HG03460 (cell line): ENCODE results near the gene ATF7IP2.

Experiments used
- ATAC-seq: cut with Tn5 transposase; IDR thresholded peaks from one replicate; pipeline ENCODE4 v1.9.1; 2021; ENCODE audit not compliant: unreplicated experiment

ATF7IP2 gene

DNA sequence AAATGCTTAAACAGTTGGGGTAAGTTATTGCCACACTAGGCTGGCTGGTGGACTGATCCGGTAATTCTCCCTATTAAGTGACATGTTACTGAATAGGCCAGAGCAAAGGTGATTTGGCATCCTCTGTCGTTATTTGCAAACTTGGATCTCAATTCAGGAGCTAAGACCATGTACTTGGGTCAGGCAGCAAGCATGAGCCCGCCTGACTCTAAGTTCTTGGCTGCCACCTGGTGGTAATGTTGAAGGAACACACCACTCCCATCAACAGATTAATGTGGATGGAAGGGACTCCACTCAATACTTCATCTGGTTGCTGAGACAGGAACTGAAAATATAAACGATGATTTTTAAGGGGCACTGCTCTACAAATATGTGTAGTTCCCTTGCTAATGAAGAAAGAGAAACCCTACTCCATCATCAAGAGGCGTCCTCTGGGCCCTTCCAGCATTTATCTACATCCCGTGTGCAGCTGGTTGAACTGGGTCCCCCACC is 123.7 kb downstream of the ATF7IP2 start:
- peak; percentile 84 for ATAC-seq

DNA sequence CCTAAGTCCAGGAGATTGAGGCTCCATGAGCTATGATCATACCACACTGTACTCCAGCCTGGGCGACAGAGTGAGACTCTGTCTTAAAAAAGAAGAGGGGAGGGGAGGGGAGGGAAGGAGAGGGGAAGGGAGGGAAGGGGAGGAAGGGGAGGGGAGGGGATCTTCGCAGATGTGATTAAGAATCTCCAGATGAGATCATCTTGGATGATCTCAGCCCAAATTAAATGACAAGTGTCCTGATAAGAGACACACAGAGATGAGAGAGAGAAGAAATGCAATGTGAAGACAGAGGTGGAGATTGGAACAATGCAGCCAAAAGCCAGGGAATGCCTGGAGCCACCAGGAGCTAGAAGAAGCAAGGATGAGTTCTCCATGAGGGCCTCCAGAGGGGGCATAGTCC is 124.4 kb downstream of the ATF7IP2 start:
- ATAC-seq = no peak

GRCh38 chr16:10511829-10512228 is 126.0 kb downstream of the ATF7IP2 start:
- no peak for ATAC-seq

DNA sequence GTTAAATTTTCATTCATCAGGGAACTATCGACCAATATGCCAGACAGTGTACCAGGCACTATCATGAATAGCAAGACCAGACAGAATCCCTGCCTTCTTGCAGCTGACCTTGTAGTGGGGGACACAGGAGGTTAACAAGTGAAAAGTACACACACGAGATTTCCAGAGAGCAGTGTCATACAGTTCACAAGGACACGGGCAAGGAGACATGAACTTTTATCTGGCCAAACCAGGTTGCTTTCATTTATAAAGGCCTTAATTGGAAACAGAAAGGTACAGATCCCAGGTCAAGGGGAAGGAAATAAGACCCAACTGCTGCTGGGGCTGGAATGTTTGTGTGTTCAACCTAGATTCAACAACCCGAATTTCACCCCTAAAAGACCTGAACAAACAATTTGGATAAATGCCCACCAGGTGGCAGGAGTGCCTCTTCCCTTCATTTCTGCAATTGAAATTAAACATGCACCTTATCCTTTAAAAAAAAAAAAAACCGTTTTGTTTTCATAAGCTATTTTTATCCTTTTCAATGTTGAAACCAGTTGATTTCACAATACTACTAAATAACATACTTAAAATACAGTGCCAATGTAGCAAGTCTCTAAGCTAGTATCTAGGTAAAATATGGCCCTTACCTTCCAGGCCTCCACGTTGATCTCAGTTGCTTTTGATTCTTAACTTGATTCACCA is 128.7 kb downstream of the ATF7IP2 start:
- ATAC-seq = no peak

DNA sequence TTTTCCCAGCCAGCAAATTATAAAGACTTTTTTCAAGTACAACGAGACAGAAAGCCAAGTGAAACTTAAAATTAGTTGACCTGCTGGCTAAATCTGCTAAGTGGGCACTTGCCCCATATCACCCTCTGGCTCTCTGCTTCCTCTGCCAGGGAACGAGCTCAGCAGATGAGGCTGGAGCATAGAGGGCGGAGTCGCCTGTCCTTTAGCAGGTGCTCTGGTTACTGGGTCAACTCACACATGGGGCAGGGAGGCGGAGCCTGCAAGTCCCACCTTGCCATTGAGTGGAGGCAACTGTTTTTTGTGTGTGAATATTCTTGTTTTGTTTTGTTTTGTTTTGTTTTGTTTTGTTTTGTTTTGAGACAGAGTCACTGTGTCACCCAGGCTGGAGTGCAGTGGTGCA is 132.0 kb downstream of the ATF7IP2 start:
- ATAC-seq = no peak

DNA sequence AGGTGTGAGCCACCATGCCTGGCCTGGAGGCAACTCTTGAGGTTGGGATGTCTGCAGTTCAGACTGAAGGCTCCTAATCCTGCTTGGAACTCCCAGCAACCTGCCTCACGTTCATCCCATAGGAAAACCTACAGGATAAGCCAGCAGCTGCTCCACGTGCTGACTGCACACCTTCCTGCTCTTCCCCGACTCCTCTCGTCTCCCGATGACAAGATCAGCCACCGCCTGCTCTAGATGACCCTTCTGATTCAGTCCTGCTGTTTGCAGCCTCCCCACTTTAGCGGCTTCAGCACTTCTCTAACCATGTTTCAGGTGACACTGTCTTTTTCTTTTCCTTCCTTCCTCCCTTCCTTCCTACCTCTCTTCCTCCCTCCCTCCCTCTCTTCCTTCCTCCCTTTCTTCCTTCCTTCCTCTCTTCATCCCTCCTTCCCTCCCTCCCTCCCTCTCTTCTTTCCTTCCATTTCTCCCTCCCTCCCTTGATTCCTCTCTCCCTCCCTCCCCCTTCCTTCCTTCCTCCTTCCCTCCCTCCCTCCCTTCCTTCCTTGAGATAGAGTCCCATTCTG is 132.7 kb downstream of the ATF7IP2 start:
- ATAC-seq = no peak

DNA sequence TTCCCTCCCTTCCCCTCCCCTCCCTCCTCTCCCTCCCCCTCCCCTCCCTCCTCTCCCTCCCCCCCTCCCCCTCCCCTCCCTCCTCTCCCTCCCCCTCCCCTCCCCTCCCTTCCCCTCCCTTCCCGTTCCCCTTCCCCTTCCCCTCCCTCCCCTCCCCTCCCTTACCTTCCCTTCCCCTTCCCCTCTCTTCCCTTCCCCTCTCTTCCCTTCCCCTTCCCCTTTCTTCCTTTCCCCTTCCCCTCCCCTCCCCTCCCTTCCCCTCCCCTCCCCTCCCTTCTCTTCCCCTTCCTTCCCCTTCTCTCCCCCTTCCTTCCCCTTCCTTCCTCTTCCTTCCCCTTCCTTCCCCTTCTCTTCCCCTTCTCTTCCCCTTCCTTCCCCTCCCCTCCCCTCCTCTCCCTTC is 133.4 kb downstream of the ATF7IP2 start:
- no peak for ATAC-seq

DNA sequence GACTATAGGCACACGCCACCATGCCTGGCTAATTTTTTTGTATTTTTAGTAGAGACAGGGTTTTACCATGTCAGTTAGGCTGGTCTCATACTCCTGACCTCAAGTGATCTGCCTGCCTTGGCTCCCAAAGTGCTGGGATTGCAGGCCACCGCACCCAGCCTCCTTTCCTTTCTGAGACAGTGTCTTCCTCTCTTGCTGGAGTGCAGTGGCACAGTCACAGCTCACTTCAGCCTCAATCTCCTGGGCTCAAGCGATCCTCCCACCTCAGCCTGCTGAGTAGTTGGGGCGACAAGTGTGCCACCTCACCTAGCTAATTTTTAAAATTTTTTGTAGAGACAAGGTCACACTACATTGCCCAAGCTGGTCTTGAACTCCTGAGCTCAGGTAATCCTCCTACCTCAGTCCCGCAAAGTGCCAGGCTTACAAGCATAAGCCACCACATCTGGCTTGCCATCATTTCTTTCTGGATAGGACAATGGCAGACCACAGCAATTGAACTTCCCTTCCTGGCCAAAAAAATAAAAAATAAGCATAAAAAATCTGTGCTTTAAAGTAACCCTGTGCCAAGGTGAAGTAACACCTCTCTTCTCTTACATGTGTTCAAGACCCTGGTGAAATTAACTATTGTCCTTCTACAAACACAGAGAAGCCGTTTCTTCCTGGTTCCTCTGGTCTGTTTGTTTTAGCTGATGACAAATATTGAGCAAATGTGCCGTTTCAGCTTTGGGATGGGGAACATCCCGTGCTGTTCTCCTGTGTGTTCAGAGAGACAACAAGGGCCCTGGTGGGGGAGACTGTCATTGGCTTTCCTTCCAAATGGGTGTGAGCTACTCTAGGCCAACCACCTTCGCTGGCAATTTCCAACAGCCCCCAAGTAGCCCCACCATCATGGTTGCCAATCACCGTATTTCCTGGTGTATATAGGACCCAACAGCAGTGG is 134.3 kb downstream of the ATF7IP2 start:
- no peak for ATAC-seq

DNA sequence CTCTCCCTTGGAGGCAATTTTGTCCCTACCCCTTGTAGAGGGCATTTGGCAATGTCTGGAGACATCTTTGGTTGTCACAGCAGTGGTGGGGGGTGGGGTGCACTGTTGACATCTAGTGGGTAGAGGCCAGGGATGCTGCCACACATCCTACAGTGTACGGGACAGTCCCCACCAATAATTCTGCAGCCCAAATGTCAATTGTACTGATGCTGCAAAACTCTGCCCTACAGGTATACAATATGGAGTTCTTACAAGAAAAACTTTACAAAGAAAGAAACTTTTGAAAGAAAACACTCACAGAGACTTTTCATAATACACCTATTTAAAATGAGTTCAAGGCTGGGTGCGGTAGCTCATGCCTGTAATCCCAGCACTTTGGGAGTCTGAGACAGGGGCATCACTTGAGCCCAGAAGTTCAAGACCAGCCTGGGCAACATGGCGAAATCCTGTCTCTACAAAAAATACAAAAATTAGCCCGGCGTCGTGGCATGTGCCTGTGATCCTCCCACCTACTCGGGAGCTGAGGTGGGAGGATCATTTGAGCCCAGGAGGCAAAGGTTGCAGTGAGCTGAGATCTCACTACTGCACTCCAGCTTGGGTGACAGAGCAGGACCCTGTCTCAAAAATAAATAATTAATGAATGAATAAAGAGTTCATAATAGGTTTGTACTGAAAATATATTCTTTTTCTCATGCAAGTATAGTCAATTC is 135.2 kb downstream of the ATF7IP2 start:
- ATAC-seq = no peak

DNA sequence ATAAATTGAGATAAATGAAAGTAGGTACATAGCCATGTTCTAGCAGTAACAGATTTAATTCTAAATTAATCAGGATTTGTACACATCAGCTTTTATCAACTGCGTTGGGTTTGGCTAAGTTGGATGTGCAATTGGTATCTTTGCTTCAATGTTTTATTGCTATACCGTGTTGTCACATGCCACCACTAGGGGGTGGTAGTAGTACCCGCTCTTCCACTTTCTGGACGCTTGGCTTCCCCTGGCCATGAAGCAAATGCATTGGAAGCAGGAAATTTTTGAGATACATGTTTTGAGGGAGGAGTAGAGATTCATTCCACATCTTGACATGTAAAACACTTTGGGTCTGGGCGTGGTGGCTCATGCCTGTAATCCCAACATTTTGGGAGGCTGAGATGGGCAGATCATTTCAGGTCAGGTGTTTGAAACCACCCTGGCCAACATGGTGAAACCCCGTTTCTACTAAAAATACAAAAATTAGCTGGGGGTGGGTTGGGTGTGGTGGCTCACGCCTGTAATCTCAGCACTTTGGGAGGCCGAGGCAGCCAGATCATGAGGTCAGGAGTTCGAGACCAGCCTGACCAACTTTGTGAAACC is 135.9 kb downstream of the ATF7IP2 start:
- ATAC-seq = no peak

DNA sequence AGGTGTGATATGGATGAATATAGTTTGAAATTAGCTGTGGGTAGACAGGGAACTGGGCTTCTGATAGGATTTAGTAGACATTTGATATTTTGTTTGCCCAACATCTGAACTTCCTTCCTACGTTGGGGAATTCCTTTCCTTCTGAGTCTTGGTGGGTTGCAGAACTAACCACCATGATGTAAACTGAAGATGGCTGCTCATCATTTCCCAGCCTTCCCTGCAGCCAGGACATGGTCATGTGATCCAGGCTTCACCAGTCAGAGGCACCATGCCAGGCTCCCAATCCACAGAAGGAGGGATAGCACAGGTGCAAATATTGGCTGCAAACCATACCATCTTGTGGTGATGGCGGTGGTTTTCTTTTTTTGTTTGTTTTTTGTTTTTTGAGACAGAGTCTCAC is 137.1 kb downstream of the ATF7IP2 start:
- no peak for ATAC-seq

DNA sequence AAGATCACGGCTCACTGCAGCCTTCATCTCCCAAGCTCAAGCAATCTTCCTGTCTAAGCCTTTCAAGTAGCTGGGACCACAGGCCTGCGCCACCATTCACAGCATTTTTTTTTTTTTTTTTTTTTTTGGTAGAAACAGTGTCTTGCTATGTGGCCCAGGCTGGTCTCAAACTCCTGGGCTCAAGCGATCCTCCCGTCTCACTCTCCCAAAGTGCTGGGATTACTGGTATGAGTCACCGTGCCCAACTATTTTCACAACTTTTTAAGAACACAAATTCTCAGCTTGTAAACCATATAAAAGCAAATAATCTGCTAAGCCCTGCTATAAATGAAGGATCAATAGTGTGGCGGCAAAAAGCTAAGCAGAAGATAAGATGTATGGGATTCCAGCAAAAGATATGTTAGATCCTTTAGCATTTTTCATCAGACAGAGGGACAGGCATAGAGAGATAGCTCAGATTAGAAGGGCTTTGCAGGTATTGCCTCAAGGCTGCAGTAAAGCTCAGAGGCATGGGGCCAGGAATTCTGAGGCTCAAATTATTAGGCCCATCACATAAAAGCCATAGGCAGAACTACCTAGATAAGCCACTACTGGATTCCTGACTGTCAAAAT is 139.5 kb downstream of the ATF7IP2 start:
- ATAC-seq = no peak

DNA sequence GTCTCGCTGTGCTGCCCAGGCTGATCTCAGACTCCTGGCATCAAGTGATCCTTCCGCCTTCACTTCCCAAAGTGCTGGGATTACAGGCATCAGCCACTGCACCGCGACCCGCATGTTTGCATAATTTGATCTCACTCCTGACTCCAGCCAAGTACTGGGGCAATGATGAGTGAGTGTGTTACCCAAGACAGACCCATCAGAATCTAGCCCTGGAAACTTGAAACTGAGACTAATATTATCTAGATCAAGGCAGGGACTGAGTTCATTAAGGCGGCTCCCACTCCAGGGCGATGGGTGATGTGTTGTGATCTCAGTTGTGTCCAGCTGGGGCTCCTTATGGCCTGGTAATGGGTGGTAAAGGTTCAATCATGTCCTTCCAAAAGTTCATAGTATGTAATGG is 141.1 kb downstream of the ATF7IP2 start:
- no peak for ATAC-seq

GRCh38 chr16:10528635-10529034 is 142.8 kb downstream of the ATF7IP2 start:
- ATAC-seq = no peak

GRCh38 chr16:10529895-10530669 is 144.2 kb downstream of the ATF7IP2 start:
- ATAC-seq = no peak

DNA sequence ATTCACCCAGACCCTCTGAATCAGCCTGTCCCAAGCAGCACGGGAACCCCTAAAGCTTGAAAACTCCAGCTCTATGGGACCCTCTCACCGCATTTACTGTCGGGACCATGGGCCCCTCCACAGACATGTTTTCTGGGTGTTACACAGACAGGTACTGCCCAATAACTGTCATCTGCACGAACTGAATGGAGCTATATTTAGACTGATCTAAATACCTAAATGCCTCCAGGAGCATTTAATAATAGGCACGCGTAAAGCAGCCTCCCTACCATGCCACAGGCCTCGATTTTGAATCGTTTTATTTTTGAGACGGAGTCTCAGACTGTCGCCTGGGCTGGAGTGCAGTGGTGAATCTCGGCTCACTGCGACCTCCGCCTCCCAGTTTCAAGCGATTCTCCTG is 144.8 kb downstream of the ATF7IP2 start:
- no peak for ATAC-seq

GRCh38 chr16:10531582-10531981 is 145.7 kb downstream of the ATF7IP2 start:
- no peak for ATAC-seq
